HepG2 (cell line): Measurements from ENCODE around the gene CEMP1. TPM values are rescaled to one million over a fixed set of nuclear protein-coding genes. Genes with fewer than 3 reads are reported as not detected.
A peak's percentile ranks its signal among the peaks of the same experiment; 100 is the strongest.

Experiments used
- GATAD1 ChIP-seq: IDR thresholded peaks from 2 replicates; pipeline ENCODE4 v1.6.1; 2016; ENCODE audit warnings: missing genetic modification reagents, missing compliant biosample characterization
- GLI4 ChIP-seq: sonication (generic); formaldehyde crosslinking; IDR thresholded peaks from 2 replicates; pipeline ENCODE4 v1.5.1; 2020; ENCODE audit warnings: missing genetic modification reagents, mild to moderate bottlenecking, moderate library complexity, borderline replicate concordance
- GMEB2 ChIP-seq: IDR thresholded peaks from 2 replicates; pipeline ENCODE4 v1.6.1; 2016; ENCODE audit warnings: missing biosample characterization, missing genetic modification reagents, low read depth
- MEF2D ChIP-seq: sonication (generic); formaldehyde crosslinking; IDR thresholded peaks from 2 replicates; pipeline ENCODE4 v1.5.1; 2020; ENCODE audit warnings: mild to moderate bottlenecking, missing genetic modification reagents
- NR2F6 ChIP-seq, 2 experiments: IDR thresholded peaks; 2 replicates each; pipeline ENCODE4 v1.6.1; 2016; ENCODE audit warnings: antibody characterized with exemption in 1 of 2, mild to moderate bottlenecking in 1 of 2
- PCBP2 ChIP-seq: fragments of 200-400 bp; formaldehyde crosslinking; optimal IDR thresholded peaks from 2 replicates; pipeline ENCODE3; 2018; ENCODE audit warnings: low read length, low read depth; ENCODE audit not compliant: poor library complexity, severe bottlenecking
- SALL2 ChIP-seq: sonication (generic); formaldehyde crosslinking; IDR thresholded peaks from 2 replicates; pipeline ENCODE4 v1.8.1; 2023; ENCODE audit warnings: mild to moderate bottlenecking, missing genetic modification reagents, inconsistent platforms
- SRF ChIP-seq: IDR thresholded peaks from 2 replicates; pipeline ENCODE4 v1.6.1; 2011; ENCODE audit warnings: mild to moderate bottlenecking, low read depth, low read length, moderate library complexity
- SRSF1 ChIP-seq: fragments of 200-400 bp; formaldehyde crosslinking; optimal IDR thresholded peaks from 2 replicates; pipeline ENCODE3; 2017; ENCODE audit warnings: mild to moderate bottlenecking, low read depth, low read length, moderate library complexity
- U2AF2 ChIP-seq: fragments of 200-400 bp; formaldehyde crosslinking; IDR thresholded peaks from 2 replicates; pipeline ENCODE4 v1.6.1; 2017; ENCODE audit warnings: low read depth, mild to moderate bottlenecking, low read length
- ZNF580 ChIP-seq: IDR thresholded peaks from 2 replicates; pipeline ENCODE4 v1.6.1; 2016; ENCODE audit warnings: low read depth, borderline replicate concordance
- ZNF616 ChIP-seq: sonication (generic); formaldehyde crosslinking; IDR thresholded peaks from 2 replicates; pipeline ENCODE4 v1.5.0; 2020; ENCODE audit warnings: low read depth, mild to moderate bottlenecking, missing genetic modification reagents
- ZNF646 ChIP-seq: sonication (generic); formaldehyde crosslinking; IDR thresholded peaks from 2 replicates; pipeline ENCODE4 v1.9.0; 2021; ENCODE audit warnings: mild to moderate bottlenecking, missing genetic modification reagents
- ZNF687 ChIP-seq: sonication (generic); formaldehyde crosslinking; IDR thresholded peaks from 2 replicates; pipeline ENCODE4 v1.5.1; 2020; ENCODE audit warnings: mild to moderate bottlenecking, missing genetic modification reagents, moderate library complexity
- polyA plus RNA-seq, 8 experiments: library from polyadenylated mRNA; depleted of rRNA in 3 of 8; stranded (reverse) in 7 of 8; unstranded in 1 of 8; fragments of >200 nt; fragmentation: Illumina TruSeq in 4 of 8; extraction: Trizol in 4 of 8; gene quantifications; 2 replicates each; pipeline versions ENCODE4 v1.2.1 to v1.2.3, GENCODE V29; 2011 to 2016; ENCODE audit warnings: low read depth in 4 of 8, missing spikeins in 1 of 8, mixed read lengths in 1 of 8; ENCODE audit not compliant: insufficient read depth in 1 of 8
- total RNA-seq, 5 experiments: library from RNA; depleted of rRNA; stranded (reverse); fragments of >200 nt; fragmentation: Illumina TruSeq; extraction: Trizol; gene quantifications; 2 replicates each; pipeline ENCODE4 v1.2.3, GENCODE V29; 2016; ENCODE audit warnings: low read depth in 1 of 5

The CEMP1 gene
- total and polyA plus RNA-seq, 2 of the 13 experiments (the other 11 are each of a cell fraction or from before 2014, with no cell fraction given): not detected

- no peak for TF ChIP-seq NR2F6 (IDR thresholded peaks at IDR 0.05)
- TF ChIP-seq NR2F6 (CRISPR knock-in tag; IDR thresholded peaks at IDR 0.05): no peak
- no peak for TF ChIP-seq ZNF616 (CRISPR knock-in tag)
- peak; percentile 88; the same call in 1 of the 2 replicates for TF ChIP-seq ZNF687 (CRISPR knock-in tag)
- TF ChIP-seq GMEB2 (CRISPR knock-in tag): no peak
- TF ChIP-seq SRSF1: no peak
- no peak for TF ChIP-seq GATAD1 (CRISPR knock-in tag)
- 0 out of 2 replicates have a peak, but pooled peaks have one; percentile 9 for TF ChIP-seq GLI4 (CRISPR knock-in tag)
- no peak for TF ChIP-seq U2AF2
- TF ChIP-seq ZNF646 (CRISPR knock-in tag): no peak
- peak; percentile 5; the same call in 1 of the 2 replicates for TF ChIP-seq ZNF580
- TF ChIP-seq PCBP2: no peak
- TF ChIP-seq SRF: no peak
- no peak for TF ChIP-seq SALL2 (CRISPR knock-in tag)
- TF ChIP-seq MEF2D: 0 out of 2 replicates have a peak, but pooled peaks have one; percentile 3
Observed at GRCh38 chr16:2523801-2524231, 7.4 kb downstream of the CEMP1 start (continued).
